Liver (tissue), 3 donors: ENCODE data around the gene SUCLG2.

Source experiments
- RAD21 ChIP-seq, 2 donors: IDR thresholded peaks; 2 replicates each; pipeline ENCODE4 v1.6.1; 2016; ENCODE audit warnings: antibody characterized with exemption in 2 of 2, mild to moderate bottlenecking in 2 of 2
- TF ChIP-seq, protein P1 (sequence below): fragments of 150-350 bp; IDR thresholded peaks from 2 replicates; pipeline ENCODE4 v1.5.1; 2017; ENCODE audit warnings: improper control_type of control experiment, low read depth, low read length; ENCODE audit not compliant: missing input control
- TF ChIP-seq, protein P2 (sequence below): IDR thresholded peaks from 2 replicates; pipeline ENCODE4 v1.6.1; 2016; ENCODE audit warnings: antibody characterized with exemption
- TF ChIP-seq, protein P3 (sequence below): IDR thresholded peaks from 2 replicates; pipeline ENCODE4 v1.6.1; 2016; ENCODE audit warnings: antibody characterized with exemption
- TF ChIP-seq, protein P4 (sequence below): IDR thresholded peaks from 2 replicates; pipeline ENCODE4 v1.6.1; 2016; ENCODE audit warnings: antibody characterized with exemption
- donor health status: healthy.
- donor health status: healthy.

DNA sequence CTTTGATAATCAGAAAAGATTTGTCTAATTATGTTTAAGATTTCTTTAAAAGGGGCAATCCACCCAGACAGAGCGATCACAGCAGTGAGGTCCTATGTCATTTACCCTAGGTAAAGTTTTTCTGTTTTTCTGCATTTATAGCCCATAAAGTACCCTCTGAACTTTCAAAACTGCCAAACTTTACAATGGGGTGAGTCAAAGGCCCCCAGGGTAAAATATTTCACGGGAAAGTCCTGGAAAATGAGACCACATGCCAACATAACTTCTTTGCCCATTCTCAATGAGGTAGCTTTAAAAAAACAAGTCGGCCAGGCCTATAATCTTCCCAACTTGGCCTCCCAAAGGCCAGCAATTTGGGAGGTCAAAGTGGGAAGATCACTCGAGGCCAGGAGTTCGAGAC is 53.0 kb downstream of the SUCLG2 start:
- TF ChIP-seq, protein P1, sequence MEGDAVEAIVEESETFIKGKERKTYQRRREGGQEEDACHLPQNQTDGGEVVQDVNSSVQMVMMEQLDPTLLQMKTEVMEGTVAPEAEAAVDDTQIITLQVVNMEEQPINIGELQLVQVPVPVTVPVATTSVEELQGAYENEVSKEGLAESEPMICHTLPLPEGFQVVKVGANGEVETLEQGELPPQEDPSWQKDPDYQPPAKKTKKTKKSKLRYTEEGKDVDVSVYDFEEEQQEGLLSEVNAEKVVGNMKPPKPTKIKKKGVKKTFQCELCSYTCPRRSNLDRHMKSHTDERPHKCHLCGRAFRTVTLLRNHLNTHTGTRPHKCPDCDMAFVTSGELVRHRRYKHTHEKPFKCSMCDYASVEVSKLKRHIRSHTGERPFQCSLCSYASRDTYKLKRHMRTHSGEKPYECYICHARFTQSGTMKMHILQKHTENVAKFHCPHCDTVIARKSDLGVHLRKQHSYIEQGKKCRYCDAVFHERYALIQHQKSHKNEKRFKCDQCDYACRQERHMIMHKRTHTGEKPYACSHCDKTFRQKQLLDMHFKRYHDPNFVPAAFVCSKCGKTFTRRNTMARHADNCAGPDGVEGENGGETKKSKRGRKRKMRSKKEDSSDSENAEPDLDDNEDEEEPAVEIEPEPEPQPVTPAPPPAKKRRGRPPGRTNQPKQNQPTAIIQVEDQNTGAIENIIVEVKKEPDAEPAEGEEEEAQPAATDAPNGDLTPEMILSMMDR = no peak
- TF ChIP-seq, protein P2, sequence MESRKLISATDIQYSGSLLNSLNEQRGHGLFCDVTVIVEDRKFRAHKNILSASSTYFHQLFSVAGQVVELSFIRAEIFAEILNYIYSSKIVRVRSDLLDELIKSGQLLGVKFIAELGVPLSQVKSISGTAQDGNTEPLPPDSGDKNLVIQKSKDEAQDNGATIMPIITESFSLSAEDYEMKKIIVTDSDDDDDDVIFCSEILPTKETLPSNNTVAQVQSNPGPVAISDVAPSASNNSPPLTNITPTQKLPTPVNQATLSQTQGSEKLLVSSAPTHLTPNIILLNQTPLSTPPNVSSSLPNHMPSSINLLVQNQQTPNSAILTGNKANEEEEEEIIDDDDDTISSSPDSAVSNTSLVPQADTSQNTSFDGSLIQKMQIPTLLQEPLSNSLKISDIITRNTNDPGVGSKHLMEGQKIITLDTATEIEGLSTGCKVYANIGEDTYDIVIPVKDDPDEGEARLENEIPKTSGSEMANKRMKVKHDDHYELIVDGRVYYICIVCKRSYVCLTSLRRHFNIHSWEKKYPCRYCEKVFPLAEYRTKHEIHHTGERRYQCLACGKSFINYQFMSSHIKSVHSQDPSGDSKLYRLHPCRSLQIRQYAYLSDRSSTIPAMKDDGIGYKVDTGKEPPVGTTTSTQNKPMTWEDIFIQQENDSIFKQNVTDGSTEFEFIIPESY = no peak
- TF ChIP-seq, protein P3, sequence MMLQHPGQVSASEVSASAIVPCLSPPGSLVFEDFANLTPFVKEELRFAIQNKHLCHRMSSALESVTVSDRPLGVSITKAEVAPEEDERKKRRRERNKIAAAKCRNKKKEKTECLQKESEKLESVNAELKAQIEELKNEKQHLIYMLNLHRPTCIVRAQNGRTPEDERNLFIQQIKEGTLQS = no peak
- TF ChIP-seq, protein P4, sequence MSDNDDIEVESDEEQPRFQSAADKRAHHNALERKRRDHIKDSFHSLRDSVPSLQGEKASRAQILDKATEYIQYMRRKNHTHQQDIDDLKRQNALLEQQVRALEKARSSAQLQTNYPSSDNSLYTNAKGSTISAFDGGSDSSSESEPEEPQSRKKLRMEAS = no peak
- TF ChIP-seq RAD21 (IDR thresholded peaks at IDR 0.05) = no peak
